Mammary epithelial cell (primary cell): ENCODE results near the gene MMP3.

ENCODE experiments used
- CTCF ChIP-seq, 2 donors: IDR thresholded peaks in 1 of 2; conservative IDR thresholded peaks in 1 of 2; 2 replicates each; pipeline ENCODE4 v1.5.1; 2011 to 2012; ENCODE audit warnings: inconsistent platforms in 2 of 2, low read length in 2 of 2, mild to moderate bottlenecking in 2 of 2, control low read depth in 1 of 2, low read depth in 1 of 2; ENCODE audit not compliant: insufficient read depth in 1 of 2; ENCODE audit errors: extremely low read depth in 1 of 2
- EZH2 ChIP-seq: IDR thresholded peaks from 2 replicates; pipeline ENCODE4 v1.6.1; 2012; ENCODE audit warnings: low read length, inconsistent platforms, borderline replicate concordance

GRCh38 chr11:102812188-102812587 is 31.2 kb downstream of the MMP3 start:
- TF ChIP-seq CTCF (conservative IDR thresholded peaks at IDR 0.05 in 1 of 2, IDR thresholded peaks at IDR 0.05 in 1 of 2; ENCODE audit: extremely low read depth in 1 of 2, insufficient read depth in 1 of 2, low read depth in 1 of 2, low read length in 2 of 2) (no peak), EZH2 (no peak)
